K562 (cell line): Measurements from ENCODE around the gene ITGA1. TPM values are rescaled to one million over a fixed set of nuclear protein-coding genes. Genes with fewer than 3 reads are reported as not detected.

Experiments
- ATAC-seq: fragments of 200-7000 bp; cut with Tn5 transposase; 3 replicates; pipeline ENCODE4 v1.9.1; 2020; ENCODE audit warnings: moderate library complexity
- BruUV-seq: library from RNA; stranded (reverse); fragments of 400-500 nt; replicated peaks from 2 replicates; lab custom pipeline; 2021; lab: Mats Ljungman, UMichigan
- CTCF ChIA-PET: fragments of 300-600 bp; formaldehyde crosslinking; extraction: SDS; loops from one replicate; lab custom pipeline; 2021; ENCODE audit warnings: low intra/inter-chr PET ratio; lab: Yijun Ruan, JAX
- POLR2A ChIA-PET: fragments of 300-600, 350-650 bp; sonication (Branson Sonifier 250); formaldehyde crosslinking; extraction: SDS; loops from one replicate; lab custom pipeline; 2021; ENCODE audit warnings: antibody characterized with exemption, inconsistent platforms; lab: Yijun Ruan, JAX
- DNase-seq, 4 experiments: peaks; one replicate each; pipeline versions ENCODE4 v3.0.0 to v3.0.0-alpha.2; 2011 to 2018; ENCODE audit warnings: low spot score in 3 of 4, mixed read lengths in 3 of 4; ENCODE audit errors: extremely low read depth in 1 of 4
- FAIRE-seq: peaks from 2 replicates; lab custom pipeline; 2011; peaks lifted over from hg19 to GRCh38; lab: Jason Lieb, UNC
- H2AFZ ChIP-seq: 2 replicates; pipeline ENCODE4 v1.6.0; 2011; ENCODE audit warnings: low read depth, low read length, control low read depth, inconsistent platforms
- H3K27ac ChIP-seq: fragments of 200-600 bp; 3 replicates; pipeline ENCODE4 v1.8.0; 2011; ENCODE audit warnings: low read depth, mild to moderate bottlenecking, control low read depth, inconsistent platforms, low read length, moderate library complexity, mixed read lengths; ENCODE audit errors: extremely low read depth
- H3K27me3 ChIP-seq, 2 experiments: fragments of 300-600 bp in 1 of 2; 2 replicates in 1 of 2; 3 replicates in 1 of 2; pipeline versions ENCODE4 v1.6.0 to v1.8.0; 2011; ENCODE audit warnings: inconsistent platforms in 2 of 2, low read length in 2 of 2, mild to moderate bottlenecking in 1 of 2, mixed read lengths in 1 of 2, moderate library complexity in 1 of 2; ENCODE audit not compliant: control insufficient read depth in 2 of 2, insufficient read depth in 2 of 2
- H3K36me3 ChIP-seq: fragments of 300-600 bp; 3 replicates; pipeline ENCODE4 v1.8.0; 2011; ENCODE audit warnings: mild to moderate bottlenecking, low read length, inconsistent platforms; ENCODE audit not compliant: control insufficient read depth, insufficient read depth
- H3K4me1 ChIP-seq, 2 experiments: fragments of 200-600 bp in 1 of 2; replicated peaks in 1 of 2; 2 replicates in 1 of 2; 3 replicates in 1 of 2; pipeline versions ENCODE4 v1.5.1 to v1.8.0; 2011; ENCODE audit warnings: inconsistent platforms in 2 of 2, low read length in 2 of 2, mild to moderate bottlenecking in 1 of 2, mixed read lengths in 1 of 2, moderate library complexity in 1 of 2; ENCODE audit not compliant: control insufficient read depth in 2 of 2, insufficient read depth in 2 of 2
- H3K4me2 ChIP-seq: 2 replicates; pipeline ENCODE4 v1.6.1; 2011; ENCODE audit warnings: low read length, control low read depth, inconsistent platforms, mixed read lengths; ENCODE audit not compliant: insufficient read depth
- H3K4me3 ChIP-seq: fragments of 200-600 bp; sonication (generic), shearing (Covaris generic); 2 replicates; pipeline ENCODE4 v1.5.1; 2016; ENCODE audit warnings: control low read depth, inconsistent platforms
- H3K79me2 ChIP-seq: fragments of 200-600 bp; 3 replicates; pipeline ENCODE4 v1.8.0; 2011; ENCODE audit warnings: low read length, inconsistent platforms; ENCODE audit not compliant: control insufficient read depth, insufficient read depth
- H3K9ac ChIP-seq, 2 experiments: 2 replicates each; pipeline versions ENCODE4 v1.6.0 to v1.6.1; 2011; ENCODE audit warnings: low read depth in 2 of 2, low read length in 2 of 2, control low read depth in 1 of 2, inconsistent platforms in 1 of 2, mild to moderate bottlenecking in 1 of 2, mixed read lengths in 1 of 2; ENCODE audit not compliant: insufficient read depth in 1 of 2
- H3K9me1 ChIP-seq: one replicate; pipeline ENCODE4 v1.6.0; 2011; ENCODE audit warnings: inconsistent platforms, mild to moderate bottlenecking, low read length, moderate library complexity; ENCODE audit not compliant: control insufficient read depth, insufficient read depth
- H3K9me3 ChIP-seq: replicated peaks from 2 replicates; pipeline ENCODE4 v1.5.1; 2011; ENCODE audit warnings: low read depth, low read length, inconsistent platforms; ENCODE audit not compliant: control insufficient read depth, insufficient read depth
- H4K20me1 ChIP-seq: replicated peaks from 2 replicates; pipeline ENCODE4 v1.6.1; 2011; ENCODE audit warnings: low read length, inconsistent platforms, mixed read lengths; ENCODE audit not compliant: control insufficient read depth, insufficient read depth
- CEBPB ChIP-seq: fragments of 450-650 bp; IDR thresholded peaks from 2 replicates; pipeline ENCODE4 v1.6.1; 2016; ENCODE audit warnings: missing genetic modification characterization, missing compliant biosample characterization
- CEBPG ChIP-seq, 3 experiments: fragments of 200-800 bp in 1 of 3; sonication (Bioruptor generic) in 1 of 3; sonication (generic) in 1 of 3; formaldehyde crosslinking in 1 of 3; IDR thresholded peaks in 2 of 3; conservative IDR thresholded peaks in 1 of 3; 2 replicates each; pipeline versions ENCODE4 v1.6.1 to v1.8.0; 2016 to 2022; ENCODE audit warnings: missing compliant biosample characterization in 2 of 3, missing genetic modification characterization in 2 of 3, mild to moderate bottlenecking in 1 of 3, missing genetic modification reagents in 1 of 3
- ZNF140 ChIP-seq: fragments of 250-450 bp; sonication (Bioruptor Pico); IDR thresholded peaks from 2 replicates; pipeline ENCODE4 v1.8.0; 2021; ENCODE audit warnings: moderate library complexity, mild to moderate bottlenecking, inconsistent platforms
- ZNF212 ChIP-seq: fragments of 450-650 bp; formaldehyde crosslinking; IDR thresholded peaks from 2 replicates; pipeline ENCODE4 v1.4.0; 2020; ENCODE audit warnings: mild to moderate bottlenecking
- ZNF316 ChIP-seq: fragments of 450-650 bp; IDR thresholded peaks from 2 replicates; pipeline ENCODE4 v1.6.1; 2016
- WGBS: fragments of 100-300 bp; shearing (Covaris generic); methylation state at CpG from one replicate; pipeline ENCODE4 v1.1.6; 2016; ENCODE audit warnings: low coverage, mixed read lengths; ENCODE audit not compliant: insufficient coverage; ENCODE audit errors: missing lambda C conversion rate; 5-methylcytosine and 5-hydroxymethylcytosine counted together
- in situ Hi-C: fragments of 300-500 bp; cut with MboI; formaldehyde crosslinking; loops from 4 replicates; pipeline ENCODE4 v1.15.0; 2018; ENCODE audit warnings: inconsistent platforms, mixed read lengths
- intact Hi-C: fragments of 100-400 bp; cut with micrococcal nuclease; formaldehyde crosslinking; loops from 2 replicates; pipeline ENCODE4 v1.14.2; 2022
- polyA plus RNA-seq, 8 experiments: library from polyadenylated mRNA; depleted of rRNA in 4 of 8; stranded (reverse) in 5 of 8; unstranded in 3 of 8; fragments of >200 nt; fragmentation: Nextera tagmentation in 2 of 8; fragmentation: Illumina TruSeq in 1 of 8; extraction: Ambion mirVana in 2 of 8; extraction: Trizol in 1 of 8; gene quantifications; 2 replicates each; pipeline versions ENCODE4 v1.2.1 to v1.2.3, GENCODE V29; 2011 to 2014; ENCODE audit warnings: inconsistent platforms in 1 of 8, missing spikeins in 1 of 8
- total RNA-seq, 7 experiments: library from RNA; depleted of rRNA in 6 of 7; stranded (reverse); fragments of >200 nt in 6 of 7; fragmentation: Illumina TruSeq in 2 of 7; extraction: Trizol in 2 of 7; gene quantifications; 2 replicates each; pipeline versions ENCODE4 v1.2.1 to v1.2.3, GENCODE V29; 2011 to 2021; ENCODE audit warnings: low replicate concordance in 1 of 7

The ITGA1 gene
- total and polyA plus RNA-seq, 9 of the 15 experiments (the other 6 are each of a cell fraction or from before 2014, with no cell fraction given), result 0.04 to 0.22 TPM; not detected in 7

GRCh38 chr5:52783226-52783959, 4.3 kb upstream of the ITGA1 start:
- no peak for DNase-seq
- POLR2A ChIA-PET, result no interaction called here
- in situ Hi-C loops, result no loop called here
- no peak for FAIRE-seq
- Histone ChIP-seq H3K9me1 (no peaks in the 10 kb centered on the region), H3K36me3 (no peaks in the 10 kb centered on the region), H3K9ac (no peak overlapping the region), H3K79me2 (no peaks in the 10 kb centered on the region), H2AFZ (no peak overlapping the region), H3K27me3 (peaks cover 0 to 10% of the 10 kb centered on the region in 2 experiments; a peak in 2 of 5 replicates), H3K4me2 (no peak overlapping the region), H3K4me3 (no peak overlapping the region), H3K27ac (no peak overlapping the region), H4K20me1 (no peaks in the 10 kb centered on the region), H3K4me1 (peaks cover 0 to 9% of the 10 kb centered on the region in 2 experiments; a peak in 2 of 5 replicates), H3K9me3 (no peaks in the 10 kb centered on the region)
- BruUV-seq, result no TSS peak
- intact Hi-C loops, result no loop called here
- TF ChIP-seq CEBPG (CRISPR knock-in tag; IDR thresholded peaks at IDR 0.05) (no peak), CEBPG (tag; conservative IDR thresholded peaks at IDR 0.05 in 1 of 2, IDR thresholded peaks at IDR 0.05 in 1 of 2) (peak in 1 of 2 experiments; percentile 78; a peak in 2 of 4 replicates), ZNF212 (CRISPR knock-in tag) (no peak), ZNF140 (CRISPR knock-in tag) (no peak), ZNF316 (no peak), CEBPB (tag) (peak; percentile 38; the same call in 1 of the 2 replicates)
- CTCF ChIA-PET, result interaction anchor here (1.1 kb wide), 1 partner anchor 133 kb away, joined by 3 read pairs; no protein-coding TSS in a partner anchor
- 0% methylated on average over 2 of the region's 2 CpGs for WGBS
- no peak for ATAC-seq
